ENCODE results near the gene ISM1.

Gene ISM1

GRCh38 chr20:13263451-13263850 is 42.4 kb downstream of the ISM1 start:
- intact Hi-C loops (cut with DNase I; ENCODE audit: low total_unique reads), result no loop called here

GRCh38 chr20:13264907-13265306 is 43.8 kb downstream of the ISM1 start:
- no peak for TF ChIP-seq CTCF (IDR thresholded peaks at IDR 0.05)
- Histone ChIP-seq H3K36me3 (no peaks in the 10 kb centered on the region), H3K27me3 (no peaks in the 10 kb centered on the region), H3K27ac (no peak overlapping the region), H3K4me1 (peaks cover 0 to 18% (median 0%) of the 10 kb centered on the region in 4 donors), H3K4me3 (no peak overlapping the region), H3K9me3 (no peaks in the 10 kb centered on the region)
- DNase-seq, result no peak
- intact Hi-C loops (cut with DNase I; ENCODE audit: low total_unique reads), result no loop called here

More at GRCh38 chr20:13263451-13263850, 42.4 kb downstream of the ISM1 start:
- H3K27ac ChIP-seq, result no peak overlapping the region
- peaks cover 0 to 18% (median 0%) of the 10 kb centered on the region in 4 donors for H3K4me1 ChIP-seq
- H3K36me3 ChIP-seq, result no peaks in the 10 kb centered on the region
- no peak overlapping the region for H3K4me3 ChIP-seq
- no peaks in the 10 kb centered on the region for H3K9me3 ChIP-seq
- no peaks in the 10 kb centered on the region for H3K27me3 ChIP-seq
- DNase-seq, result no peak
- TF ChIP-seq CTCF (IDR thresholded peaks at IDR 0.05), result no peak

GRCh38 chr20:13265941-13266340 is 44.9 kb downstream of the ISM1 start:
- no peak overlapping the region for H3K27ac ChIP-seq
- DNase-seq, result no peak
- peaks cover 0 to 7% (median 0%) of the 10 kb centered on the region in 3 donors for H3K36me3 ChIP-seq
- H3K4me1 ChIP-seq, result peaks cover 0 to 18% (median 0%) of the 10 kb centered on the region in 4 donors
- no peaks in the 10 kb centered on the region for H3K27me3 ChIP-seq
- H3K9me3 ChIP-seq, result no peaks in the 10 kb centered on the region
- TF ChIP-seq CTCF (IDR thresholded peaks at IDR 0.05), result no peak
- intact Hi-C loops (cut with DNase I; ENCODE audit: low total_unique reads), result no loop called here
- no peak overlapping the region for H3K4me3 ChIP-seq

- H3K9me3 ChIP-seq, result no peaks in the 10 kb centered on the region
- TF ChIP-seq CTCF (IDR thresholded peaks at IDR 0.05), result no peak
- H3K36me3 ChIP-seq, result peaks cover 0 to 9% (median 0%) of the 10 kb centered on the region in 3 donors
- H3K4me3 ChIP-seq, result no peak overlapping the region
- no peak for DNase-seq
- intact Hi-C loops (cut with DNase I; ENCODE audit: low total_unique reads), result no loop called here
- no peak overlapping the region for H3K27ac ChIP-seq
- no peaks in the 10 kb centered on the region for H3K27me3 ChIP-seq
- peaks cover 0 to 18% (median 0%) of the 10 kb centered on the region in 4 donors for H3K4me1 ChIP-seq
Observed at GRCh38 chr20:13267231-13267630, 46.2 kb downstream of the ISM1 start.

- intact Hi-C loops (cut with DNase I; ENCODE audit: low total_unique reads), result no loop called here
- Histone ChIP-seq H3K9me3 (no peaks in the 10 kb centered on the region), H3K4me1 (peaks cover 0 to 12% (median under 1%) of the 10 kb centered on the region in 4 donors), H3K27ac (no peak overlapping the region), H3K4me3 (no peak overlapping the region), H3K27me3 (no peaks in the 10 kb centered on the region), H3K36me3 (peaks cover 0 to 9% (median 0%) of the 10 kb centered on the region in 3 donors)
- no peak for DNase-seq
- TF ChIP-seq CTCF (IDR thresholded peaks at IDR 0.05), result no peak
Observed at GRCh38 chr20:13268953-13269352, 47.9 kb downstream of the ISM1 start.

- no peak for DNase-seq
- Histone ChIP-seq H3K9me3 (no peaks in the 10 kb centered on the region), H3K4me1 (peaks cover 0 to 25% (median 10%) of the 10 kb centered on the region in 4 donors), H3K36me3 (peaks cover 0 to 9% (median 0%) of the 10 kb centered on the region in 3 donors), H3K27me3 (no peaks in the 10 kb centered on the region), H3K4me3 (no peak overlapping the region), H3K27ac (no peak overlapping the region)
- intact Hi-C loops (cut with DNase I; ENCODE audit: low total_unique reads), result no loop called here
- TF ChIP-seq CTCF (IDR thresholded peaks at IDR 0.05), result no peak
Observed at GRCh38 chr20:13270211-13270610, 49.1 kb downstream of the ISM1 start.

All from tibial artery (tissue), 4 donors.